Hematopoietic multipotent progenitor cell treated with erythropoietin and hydrocortisone succinate and interleukin-3 and kit ligand, for 17 days (in vitro differentiated cells): ENCODE data around the gene UBA1.
A peak's percentile ranks its signal among the peaks of the same experiment; 100 is the strongest.

Experiments
- DNase-seq: peaks from one replicate; pipeline ENCODE4 v3.0.0-alpha.2; 2015; ENCODE audit warnings: low spot score

The UBA1 gene

DNA sequence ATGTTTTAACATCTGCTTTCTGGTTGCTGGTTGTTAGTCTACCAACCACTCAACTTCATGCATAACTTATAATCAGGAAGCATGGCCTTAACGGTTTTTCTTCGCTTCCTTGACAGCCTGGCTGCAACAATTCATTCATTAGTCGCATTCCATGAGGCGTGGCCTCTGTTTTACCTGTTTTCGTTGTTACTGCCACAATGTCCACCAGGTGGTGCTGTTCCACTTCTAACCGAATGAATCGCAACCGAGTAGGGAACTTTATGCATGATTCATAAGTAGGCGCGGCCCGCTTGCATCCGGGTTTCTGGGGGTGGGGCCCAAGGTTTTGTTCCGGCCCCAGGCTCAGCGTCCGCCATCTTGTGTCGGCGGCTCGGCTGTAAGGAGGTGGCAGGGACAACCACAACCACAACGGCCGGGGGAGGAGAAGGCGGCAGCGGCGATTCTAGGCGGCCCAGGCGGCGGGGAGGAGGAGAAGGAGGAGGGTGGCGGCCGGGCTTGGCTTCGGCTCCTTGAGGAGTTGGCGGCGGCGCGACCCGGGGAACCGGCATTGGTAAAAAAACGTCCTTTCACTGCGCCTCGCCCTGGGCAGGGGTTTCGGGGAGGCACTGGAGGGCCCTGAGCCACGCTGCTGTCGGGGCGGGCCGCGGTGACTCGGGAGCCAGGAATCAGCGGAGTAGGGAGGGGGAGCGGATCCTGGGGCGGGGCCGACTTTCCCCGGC, at the start of gene UBA1:
Gene UBA1 (plus strand): TSS at position 355 of the 719 bp plus-strand sequence. CDS start 4,974 bp downstream, outside the sequence.
- DNase-seq = peak; percentile 95

GRCh38 chrX:47143894-47144625, 49.6 kb upstream of the UBA1 start:
- peak; percentile 25 for DNase-seq

DNA sequence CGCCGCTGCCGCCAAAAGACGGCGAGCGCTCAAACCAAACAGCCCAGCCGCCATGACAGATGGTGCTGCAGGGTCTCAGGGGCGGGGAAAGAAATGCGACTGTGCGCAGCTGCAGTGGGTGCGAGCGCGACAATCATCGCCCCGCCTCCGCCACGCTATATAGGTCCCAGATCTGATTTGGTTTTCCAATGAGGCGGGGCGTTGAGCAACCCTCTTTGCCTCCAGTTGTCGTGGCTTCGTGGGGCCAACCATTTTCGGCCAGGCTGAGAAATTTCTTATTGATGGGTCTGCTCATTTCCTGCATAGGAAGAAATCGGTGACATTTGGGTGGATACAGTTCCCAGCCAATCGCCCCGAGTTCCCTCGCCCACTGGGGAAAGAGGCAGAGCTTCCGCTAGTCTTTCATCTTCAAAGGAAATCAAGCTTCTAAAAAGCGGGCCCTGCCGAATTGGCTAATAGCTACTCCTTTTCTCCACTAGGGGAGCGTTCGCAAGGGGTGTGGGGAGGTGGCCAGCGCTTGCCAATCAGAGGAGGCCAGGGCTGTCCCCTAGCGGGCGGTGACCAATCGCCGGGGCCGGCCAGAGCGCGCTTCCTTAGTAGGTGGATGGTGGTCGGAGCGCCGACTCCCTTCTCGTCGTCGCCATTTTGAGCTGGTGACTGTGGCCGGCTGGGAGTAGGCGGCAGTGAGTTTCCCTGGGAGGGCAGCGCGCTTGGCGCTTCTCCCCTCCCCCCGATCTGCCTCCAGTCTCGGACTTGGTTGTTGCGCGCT, 48.8 kb upstream of the UBA1 start, which contains the start of the genes NDUFB11 and RBM10:
Gene NDUFB11 (minus strand): TSS at position 77 of the 769 bp plus-strand sequence. CDS start 23 bp downstream, at position 54.
Gene RBM10 (plus strand): TSS at position 596 of the 769 bp plus-strand sequence. CDS start 2,261 bp downstream, outside the sequence.
- DNase-seq = peak; percentile 91

DNA sequence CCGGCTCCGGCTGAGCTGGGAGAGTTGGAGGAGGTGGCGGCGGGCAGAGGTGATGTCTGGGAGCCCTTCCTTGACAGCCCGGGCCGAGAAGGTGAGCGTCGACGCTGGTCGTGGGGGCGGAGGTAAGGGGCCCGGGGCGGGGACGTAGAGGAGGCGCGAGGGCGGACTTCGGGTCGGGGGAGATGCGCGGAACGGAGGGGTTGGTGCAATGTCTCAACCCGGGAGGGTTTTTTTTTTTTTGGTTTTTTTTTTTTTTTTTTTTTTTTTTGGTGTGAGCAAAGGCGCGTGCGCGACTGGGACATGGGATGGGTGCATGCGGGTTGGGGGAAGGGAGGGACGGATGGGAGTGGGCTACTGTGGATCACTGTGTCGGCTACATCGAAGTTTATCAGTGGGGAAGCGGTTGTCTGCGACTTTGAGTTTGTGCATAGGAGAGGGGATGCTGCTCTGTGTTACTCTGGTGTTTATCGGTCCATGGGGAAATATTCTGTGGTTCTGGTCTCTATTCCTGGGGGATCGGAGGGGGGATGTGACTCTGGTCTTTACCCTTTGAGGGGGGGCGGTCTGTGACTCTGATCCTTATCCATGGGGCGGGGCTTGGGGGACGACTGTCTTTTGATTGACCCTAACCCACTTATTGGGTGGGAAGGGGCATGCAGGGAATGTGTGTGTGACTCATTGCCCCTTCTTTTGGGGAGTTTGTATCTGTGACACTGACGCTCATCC, 48.1 kb upstream of the UBA1 start:
- DNase-seq = peak; percentile 5

GRCh38 chrX:47146121-47146935, 47.3 kb upstream of the UBA1 start:
- DNase-seq = peak; percentile 24

DNA sequence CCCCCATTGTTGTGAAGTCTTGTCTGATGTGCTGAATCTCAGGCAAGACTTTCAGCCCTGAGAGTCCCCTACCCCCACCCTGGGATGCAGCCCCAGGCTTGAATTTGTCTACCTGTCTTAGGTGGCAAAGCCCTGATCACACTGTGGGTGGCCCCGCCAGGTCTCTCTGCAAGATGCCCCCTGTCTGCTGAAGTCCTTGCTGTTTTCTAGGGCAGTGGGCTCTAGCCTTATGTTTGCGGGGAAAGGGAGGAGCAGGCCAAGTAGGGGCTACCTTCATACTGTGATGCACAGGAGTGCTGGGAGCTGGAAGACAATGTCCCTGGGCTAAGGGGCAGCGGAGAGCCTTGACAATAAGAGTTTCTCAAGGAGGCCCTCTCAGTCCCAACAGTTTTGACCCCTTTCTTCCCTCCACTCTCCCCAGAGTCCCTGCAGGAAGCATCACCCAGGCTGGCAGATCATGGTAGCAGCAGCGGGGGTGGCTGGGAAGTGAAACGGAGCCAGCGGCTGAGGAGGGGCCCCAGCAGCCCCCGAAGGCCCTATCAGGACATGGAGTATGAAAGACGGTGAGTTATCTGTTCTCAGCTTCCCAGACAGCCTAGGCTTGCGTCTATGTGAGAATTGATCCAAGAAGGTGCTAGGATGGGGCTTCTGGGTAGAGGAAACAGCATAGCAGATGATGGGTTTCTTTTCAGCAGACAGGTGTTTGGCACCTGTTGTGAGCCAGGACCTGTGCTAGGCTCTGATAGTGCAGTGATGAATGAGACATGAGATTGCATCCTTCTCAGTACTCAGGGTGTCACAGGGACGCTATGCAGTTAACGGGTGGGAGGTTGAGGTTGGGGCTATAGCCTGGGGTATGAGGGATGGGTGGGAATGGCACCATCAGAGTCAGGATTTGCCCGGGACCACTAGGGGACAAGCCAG, 46.4 kb upstream of the UBA1 start:
- no peak for DNase-seq

GRCh38 chrX:47148946-47149345, 44.7 kb upstream of the UBA1 start:
- DNase-seq = no peak

DNA sequence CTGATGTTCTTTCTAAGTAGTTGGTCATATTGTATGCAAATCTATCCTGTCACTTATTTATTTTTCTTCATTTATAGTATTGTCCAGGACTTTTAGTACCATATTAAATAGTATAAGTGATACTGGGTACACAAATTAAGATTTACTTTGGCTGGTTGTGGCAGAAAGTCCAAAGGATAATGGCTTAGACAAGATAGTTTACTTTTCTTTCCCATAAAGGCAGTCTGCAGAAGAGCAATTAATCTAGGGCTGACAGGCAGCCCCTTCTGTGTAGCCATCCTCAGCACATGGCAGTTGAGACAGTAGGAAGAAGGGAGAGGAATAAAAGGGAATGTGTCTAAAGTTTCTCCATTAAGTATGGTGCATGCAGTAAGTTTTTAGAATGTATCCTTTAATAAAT, 42.2 kb upstream of the UBA1 start:
- DNase-seq = no peak

DNA sequence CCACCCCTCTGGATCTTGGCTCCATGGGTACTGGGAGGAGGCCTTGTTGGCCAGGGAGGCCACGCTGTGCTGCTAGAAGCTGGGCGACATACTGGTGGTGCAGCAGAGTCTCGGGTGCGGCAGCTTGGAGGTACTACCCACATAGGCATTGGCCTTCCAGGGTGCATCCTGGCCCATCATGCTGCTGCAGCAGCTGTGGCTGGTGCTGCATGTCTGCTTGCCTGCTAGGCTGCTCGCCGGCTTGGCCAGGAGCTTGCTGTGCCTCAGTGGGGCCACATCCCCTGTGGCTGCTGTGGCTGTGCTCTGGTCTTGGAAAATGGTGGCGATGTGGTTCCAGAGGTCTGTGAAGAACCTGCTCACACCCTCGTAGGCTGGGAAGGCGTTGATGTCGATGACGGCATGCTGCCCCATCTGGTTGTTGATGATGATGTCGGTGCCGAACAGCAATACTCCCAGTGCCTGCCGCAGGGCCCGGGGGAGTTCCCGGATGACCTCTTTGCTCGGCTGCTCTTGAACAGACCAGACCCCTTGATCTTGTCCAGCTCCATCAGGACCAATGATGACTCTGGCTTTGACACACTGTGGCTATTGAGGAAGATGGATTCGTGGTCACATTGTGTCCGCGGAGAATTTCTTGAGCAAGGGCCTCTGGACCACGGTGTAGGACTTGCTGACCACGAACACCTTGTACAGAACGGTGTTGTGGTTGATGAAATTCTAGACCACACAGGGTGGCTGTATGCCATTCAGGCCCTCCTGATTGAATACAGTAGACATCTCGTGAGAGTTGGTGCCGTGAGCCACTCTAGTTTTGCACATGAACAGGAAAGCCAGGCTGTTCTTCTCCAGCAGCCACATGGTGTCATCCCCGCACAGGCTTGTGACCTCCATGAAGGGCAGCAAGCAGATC, 36.8 kb upstream of the UBA1 start:
- DNase-seq = no peak

- no peak for DNase-seq
Observed at GRCh38 chrX:47158131-47158530, 35.5 kb upstream of the UBA1 start.

GRCh38 chrX:47158781-47159180, 34.8 kb upstream of the UBA1 start:
- no peak for DNase-seq

DNA sequence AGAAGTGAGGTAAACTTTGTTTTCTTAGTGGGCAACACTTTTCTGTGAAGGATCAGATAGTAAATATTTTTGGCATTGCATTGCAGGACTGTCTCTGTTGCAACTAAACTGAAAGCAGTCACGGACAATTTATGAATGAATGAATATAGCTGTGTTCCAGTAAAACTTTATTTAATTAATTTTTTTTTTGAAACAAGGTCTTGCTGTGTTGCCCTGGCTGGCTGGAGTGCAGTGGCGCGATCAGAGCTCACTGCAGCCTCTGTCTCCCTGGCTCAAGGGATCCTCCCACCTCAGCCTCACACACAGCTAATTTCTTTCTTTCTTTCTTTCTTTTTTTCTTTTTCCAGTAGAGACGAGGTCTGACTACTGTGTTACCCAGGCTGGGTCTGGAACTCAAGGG, 32.8 kb upstream of the UBA1 start:
- DNase-seq = no peak

GRCh38 chrX:47162927-47163583, 30.6 kb upstream of the UBA1 start:
- no peak for DNase-seq

DNA sequence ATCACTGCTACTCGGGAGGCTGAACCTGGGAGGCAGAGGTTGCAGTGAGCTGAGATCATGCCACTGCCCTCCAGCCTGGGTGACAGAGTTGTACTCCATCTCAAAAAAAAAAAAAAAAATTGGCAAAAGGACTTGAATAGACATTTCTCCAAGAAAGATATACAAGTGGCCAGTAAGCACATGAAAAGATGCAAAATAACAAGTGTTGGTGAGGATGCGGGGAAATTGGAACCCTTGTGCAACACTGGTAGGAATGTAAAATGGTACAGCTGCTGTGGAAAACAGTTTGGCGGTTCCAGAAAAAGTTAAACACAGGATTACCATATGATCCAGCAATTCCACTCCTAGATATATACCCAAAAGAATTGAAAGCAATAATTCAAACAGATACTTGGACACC, 29.2 kb upstream of the UBA1 start:
- DNase-seq = no peak

GRCh38 chrX:47166126-47166525, 27.5 kb upstream of the UBA1 start:
- no peak for DNase-seq

DNA sequence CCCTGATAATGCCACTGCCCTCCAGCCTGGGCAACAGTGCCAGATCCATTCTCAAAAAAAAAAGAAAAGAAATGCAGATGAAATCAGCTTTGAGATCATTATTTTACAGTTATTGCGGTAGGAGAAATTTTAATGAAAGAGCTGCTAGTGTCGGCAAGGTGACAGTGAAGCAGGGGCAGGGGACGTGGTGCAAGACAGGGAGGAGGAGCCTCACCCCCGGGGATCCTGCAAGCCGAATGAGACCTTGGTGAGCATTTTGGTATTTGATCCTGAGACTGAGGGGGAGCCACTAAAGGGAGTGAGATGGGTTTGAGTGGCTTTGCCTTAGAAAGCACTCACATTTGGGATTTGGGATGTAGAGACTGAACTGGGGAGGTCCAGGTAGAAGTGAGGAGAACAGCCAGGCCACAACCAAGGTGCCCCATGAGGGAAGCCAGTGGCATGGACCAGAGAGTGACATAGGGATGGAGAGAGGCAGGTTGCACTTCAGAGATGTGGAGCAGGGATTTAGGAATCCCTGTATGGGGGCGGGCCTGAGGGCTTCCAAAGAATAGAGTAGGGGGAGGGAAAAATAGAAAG, 25.0 kb upstream of the UBA1 start:
- DNase-seq = no peak

DNA sequence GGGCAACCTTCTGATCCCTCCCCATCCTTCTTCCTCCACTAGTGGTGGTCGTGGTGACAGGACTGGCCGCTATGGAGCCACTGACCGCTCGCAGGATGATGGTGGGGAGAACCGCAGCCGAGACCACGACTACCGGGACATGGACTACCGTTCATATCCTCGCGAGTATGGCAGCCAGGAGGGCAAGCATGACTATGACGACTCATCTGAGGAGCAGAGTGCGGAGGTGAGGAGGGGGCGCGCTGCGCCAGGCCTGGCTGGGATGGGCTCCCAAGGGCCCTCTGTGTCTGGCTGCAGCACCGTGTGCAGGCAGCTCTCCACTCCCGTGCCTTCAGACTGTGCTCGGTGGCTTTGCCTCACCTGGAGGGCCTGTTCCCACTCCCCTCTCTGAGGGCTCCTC, 24.4 kb upstream of the UBA1 start:
- no peak for DNase-seq
